Osteoblast (primary cell): ENCODE data around the gene VENTX. TPM values are rescaled to one million over a fixed set of nuclear protein-coding genes. Genes with fewer than 3 reads are reported as not detected.

Source experiments
- DNase-seq: peaks from one replicate; pipeline ENCODE4 v3.0.0; 2011; ENCODE audit warnings: low spot score, mixed read lengths; ENCODE audit not compliant: insufficient read length; ENCODE audit errors: missing footprints
- H2AFZ ChIP-seq: 2 replicates; pipeline ENCODE4 v1.6.0; 2011; ENCODE audit warnings: mild to moderate bottlenecking, low read length
- H3K27ac ChIP-seq: 2 replicates; pipeline ENCODE4 v1.5.1; 2011; ENCODE audit warnings: mild to moderate bottlenecking, low read depth, low read length, moderate library complexity
- H3K27me3 ChIP-seq: 2 replicates; pipeline ENCODE4 v1.6.0; 2012; ENCODE audit warnings: mild to moderate bottlenecking, control low read depth, inconsistent platforms, low read length, moderate library complexity; ENCODE audit not compliant: insufficient read depth
- H3K36me3 ChIP-seq: 2 replicates; pipeline ENCODE4 v1.5.1; 2011; ENCODE audit warnings: mild to moderate bottlenecking, low read length, control low read depth, moderate library complexity; ENCODE audit not compliant: insufficient read depth
- H3K4me1 ChIP-seq: 2 replicates; pipeline ENCODE4 v1.5.1; 2011; ENCODE audit warnings: mild to moderate bottlenecking, low read length, control low read depth, moderate library complexity; ENCODE audit not compliant: insufficient read depth
- H3K4me2 ChIP-seq: 2 replicates; pipeline ENCODE4 v1.6.0; 2011; ENCODE audit warnings: mild to moderate bottlenecking, low read length; ENCODE audit not compliant: insufficient read depth
- H3K4me3 ChIP-seq: fragments of 200-600 bp; sonication (generic); 3 replicates; pipeline ENCODE4 v1.5.1; 2012; ENCODE audit warnings: mild to moderate bottlenecking, low read length, inconsistent platforms; ENCODE audit not compliant: insufficient read depth
- H3K79me2 ChIP-seq: 2 replicates; pipeline ENCODE4 v1.6.0; 2012; ENCODE audit warnings: mild to moderate bottlenecking, low read length, control low read depth, inconsistent platforms; ENCODE audit not compliant: insufficient read depth
- H3K9me3 ChIP-seq: 2 replicates; pipeline ENCODE4 v1.5.1; 2011; ENCODE audit warnings: low read depth, low read length, control low read depth
- H4K20me1 ChIP-seq: 2 replicates; pipeline ENCODE4 v1.6.0; 2012; ENCODE audit warnings: mild to moderate bottlenecking, low read length, control low read depth; ENCODE audit not compliant: insufficient read depth
- total RNA-seq: library from RNA; depleted of rRNA; stranded (reverse); fragments of >200 nt; gene quantifications from 2 replicates; pipeline ENCODE4 v1.2.3, GENCODE V29; 2012
- TF ChIP-seq, protein P1 (sequence below): IDR thresholded peaks from 2 replicates; pipeline ENCODE4 v1.5.1; 2011; ENCODE audit warnings: mild to moderate bottlenecking, low read depth, low read length, moderate library complexity; ENCODE audit errors: extremely low read depth

The VENTX gene
- total RNA-seq, 1 donor, result not detected

DNA sequence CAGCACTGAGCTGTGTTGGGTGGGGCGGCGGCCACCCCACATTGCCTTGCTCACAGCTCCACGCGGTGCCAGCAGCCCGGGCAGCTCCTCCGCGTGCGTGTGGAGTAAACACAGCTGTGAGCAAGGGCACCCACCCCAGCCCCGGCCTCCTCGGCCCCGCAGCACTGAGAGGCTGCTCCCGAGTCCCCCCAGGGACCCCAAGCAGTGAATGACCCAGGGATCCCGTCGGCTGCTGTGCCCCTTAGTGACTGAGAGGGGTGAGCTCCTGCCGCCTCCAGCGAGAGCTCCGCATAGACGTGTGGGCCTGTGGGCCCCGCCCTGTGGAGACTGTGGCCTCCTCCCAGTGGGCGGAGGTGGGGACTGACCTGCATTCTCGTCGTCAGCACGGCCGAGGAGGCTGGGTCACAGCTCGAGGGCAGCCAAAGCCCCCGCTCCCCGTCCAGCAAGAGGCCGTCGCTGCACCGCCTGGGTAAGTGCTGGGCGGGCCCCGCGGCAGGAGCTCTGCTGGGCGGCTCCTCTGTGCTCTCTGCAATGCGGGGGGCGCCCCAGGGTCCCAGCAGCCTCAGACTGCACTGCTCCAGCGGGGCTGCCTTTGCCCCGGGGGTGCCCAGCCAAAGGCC is 37.6 kb upstream of the VENTX start:
- Histone ChIP-seq H3K79me2 (no peaks in the 10 kb centered on the region), H3K4me1 (no peaks in the 10 kb centered on the region), H3K27me3 (no peaks in the 10 kb centered on the region), H2AFZ (no peak overlapping the region), H3K4me3 (no peak overlapping the region), H3K4me2 (no peak overlapping the region), H3K9me3 (no peaks in the 10 kb centered on the region), H3K27ac (no peak overlapping the region), H4K20me1 (no peaks in the 10 kb centered on the region), H3K36me3 (no peaks in the 10 kb centered on the region)
- TF ChIP-seq, protein P1, sequence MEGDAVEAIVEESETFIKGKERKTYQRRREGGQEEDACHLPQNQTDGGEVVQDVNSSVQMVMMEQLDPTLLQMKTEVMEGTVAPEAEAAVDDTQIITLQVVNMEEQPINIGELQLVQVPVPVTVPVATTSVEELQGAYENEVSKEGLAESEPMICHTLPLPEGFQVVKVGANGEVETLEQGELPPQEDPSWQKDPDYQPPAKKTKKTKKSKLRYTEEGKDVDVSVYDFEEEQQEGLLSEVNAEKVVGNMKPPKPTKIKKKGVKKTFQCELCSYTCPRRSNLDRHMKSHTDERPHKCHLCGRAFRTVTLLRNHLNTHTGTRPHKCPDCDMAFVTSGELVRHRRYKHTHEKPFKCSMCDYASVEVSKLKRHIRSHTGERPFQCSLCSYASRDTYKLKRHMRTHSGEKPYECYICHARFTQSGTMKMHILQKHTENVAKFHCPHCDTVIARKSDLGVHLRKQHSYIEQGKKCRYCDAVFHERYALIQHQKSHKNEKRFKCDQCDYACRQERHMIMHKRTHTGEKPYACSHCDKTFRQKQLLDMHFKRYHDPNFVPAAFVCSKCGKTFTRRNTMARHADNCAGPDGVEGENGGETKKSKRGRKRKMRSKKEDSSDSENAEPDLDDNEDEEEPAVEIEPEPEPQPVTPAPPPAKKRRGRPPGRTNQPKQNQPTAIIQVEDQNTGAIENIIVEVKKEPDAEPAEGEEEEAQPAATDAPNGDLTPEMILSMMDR, result no peak
- no peak for DNase-seq

DNA sequence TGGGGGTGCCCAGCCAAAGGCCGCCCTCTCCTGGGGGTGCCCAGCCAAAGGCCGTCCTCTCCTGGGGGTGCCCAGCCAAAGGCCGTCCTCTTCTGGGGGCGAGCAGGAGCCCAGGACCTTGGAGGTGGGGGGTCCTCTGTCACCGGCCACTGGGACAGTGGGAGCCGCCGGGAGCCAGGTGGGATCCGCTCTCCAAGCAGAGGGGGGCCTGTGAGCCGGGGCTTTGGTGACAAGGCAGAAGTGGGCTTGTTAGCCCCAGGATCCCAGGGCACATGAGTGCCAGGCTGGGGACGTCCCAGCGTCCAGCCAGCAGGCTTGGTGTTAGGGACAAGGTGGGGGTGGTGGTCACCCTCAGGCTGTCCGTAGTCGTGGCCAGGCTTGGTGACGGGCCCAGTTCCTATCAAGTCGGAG is 37.0 kb upstream of the VENTX start:
- Histone ChIP-seq H2AFZ (no peak overlapping the region), H3K27me3 (no peaks in the 10 kb centered on the region), H3K27ac (no peak overlapping the region), H3K4me1 (no peaks in the 10 kb centered on the region), H3K4me3 (no peak overlapping the region), H4K20me1 (no peaks in the 10 kb centered on the region), H3K79me2 (no peaks in the 10 kb centered on the region), H3K4me2 (no peak overlapping the region), H3K9me3 (no peaks in the 10 kb centered on the region), H3K36me3 (no peaks in the 10 kb centered on the region)
- no peak for DNase-seq
- TF ChIP-seq, protein P1, result no peak

DNA sequence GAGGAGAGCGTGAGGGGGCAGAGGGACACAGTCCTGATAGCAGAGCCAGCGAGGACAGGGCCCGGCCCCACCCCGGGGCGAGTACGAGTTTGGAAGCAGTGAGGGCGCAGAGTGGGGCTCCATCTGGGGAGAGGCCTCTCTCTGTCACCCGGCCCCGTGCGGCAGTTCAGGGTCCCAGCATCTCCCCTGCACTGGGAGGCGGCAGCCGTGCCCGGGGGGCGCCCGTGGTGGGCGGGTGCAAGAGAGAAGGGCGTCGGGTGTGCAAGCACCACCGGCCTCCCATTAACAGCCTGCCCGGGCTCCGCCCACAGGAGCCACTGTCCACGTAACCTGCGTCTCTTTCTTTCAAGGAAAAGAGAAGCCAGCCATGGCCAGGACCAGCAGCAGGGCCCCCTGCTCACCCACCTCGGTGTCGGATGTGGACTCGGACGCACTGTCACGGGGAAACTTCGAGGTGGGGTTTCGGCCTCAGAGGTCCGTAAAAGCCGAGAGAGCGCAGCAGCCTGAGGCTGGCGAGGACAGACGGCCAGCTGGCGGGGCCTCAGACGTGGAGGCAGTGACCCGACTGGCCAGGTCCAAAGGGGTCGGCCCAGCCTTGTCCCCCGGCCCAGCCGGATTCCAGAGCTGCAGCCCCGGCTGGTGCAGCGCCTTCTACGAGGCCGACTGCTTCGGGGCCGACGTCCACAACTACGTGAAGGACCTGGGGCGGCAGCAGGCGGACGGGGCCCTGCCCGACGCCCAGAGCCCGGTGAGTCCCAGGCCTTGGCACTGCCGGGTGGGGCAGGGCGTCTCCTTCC is 36.3 kb upstream of the VENTX start:
- no peak overlapping the region for H2AFZ ChIP-seq
- H3K79me2 ChIP-seq, result no peaks in the 10 kb centered on the region
- H3K27ac ChIP-seq, result no peak overlapping the region
- no peak overlapping the region for H3K4me2 ChIP-seq
- H4K20me1 ChIP-seq, result no peaks in the 10 kb centered on the region
- H3K4me3 ChIP-seq, result no peak overlapping the region
- TF ChIP-seq, protein P1, result no peak
- DNase-seq, result no peak
- no peaks in the 10 kb centered on the region for H3K27me3 ChIP-seq
- no peaks in the 10 kb centered on the region for H3K9me3 ChIP-seq
- H3K36me3 ChIP-seq, result no peaks in the 10 kb centered on the region
- H3K4me1 ChIP-seq, result no peaks in the 10 kb centered on the region

DNA sequence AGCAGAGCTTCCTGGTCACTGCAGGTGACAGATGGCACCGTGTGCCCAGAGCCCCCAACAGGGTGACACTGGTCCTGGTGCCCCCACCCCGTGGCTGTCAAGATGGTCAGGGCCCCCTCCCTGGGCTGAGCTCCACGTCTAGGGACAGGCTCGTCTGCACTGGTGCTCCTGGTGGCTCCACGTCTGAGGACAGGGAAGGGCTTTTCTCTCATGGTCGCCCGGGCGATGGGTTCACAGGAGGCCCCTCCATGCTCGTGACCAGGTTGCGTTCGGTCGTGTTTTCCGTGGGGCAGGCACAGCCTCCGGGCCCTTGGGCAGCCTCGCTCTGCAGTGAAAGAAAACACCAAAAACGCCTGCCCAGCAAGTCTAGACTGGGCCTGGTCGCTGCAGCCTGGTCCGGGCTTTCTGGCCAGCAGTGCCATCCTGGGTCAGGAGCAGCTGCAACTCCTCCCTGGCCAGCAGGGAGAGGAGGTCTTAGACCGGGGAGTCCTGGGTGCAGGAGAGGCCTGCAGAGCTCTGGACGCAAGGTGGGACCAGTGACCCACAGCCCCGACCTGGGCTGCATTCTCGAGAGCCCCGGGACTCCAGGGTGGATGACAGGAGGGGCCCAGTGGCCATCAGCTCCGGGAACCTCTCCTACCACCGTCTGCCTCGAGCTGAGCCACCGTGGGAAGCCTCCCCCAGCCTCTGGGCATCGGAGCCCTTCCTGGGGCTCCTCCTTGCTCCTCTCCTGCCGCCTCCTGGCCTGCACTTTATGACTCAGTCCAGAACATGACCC is 35.5 kb upstream of the VENTX start:
- H2AFZ ChIP-seq, result no peak overlapping the region
- no peaks in the 10 kb centered on the region for H3K9me3 ChIP-seq
- no peaks in the 10 kb centered on the region for H3K79me2 ChIP-seq

More for the DNA sequence above, 35.5 kb upstream of the VENTX start:
- no peak for DNase-seq
- H3K4me1 ChIP-seq, result no peaks in the 10 kb centered on the region
- H3K4me2 ChIP-seq, result no peak overlapping the region
- H3K27ac ChIP-seq, result no peak overlapping the region
- no peaks in the 10 kb centered on the region for H3K27me3 ChIP-seq
- H3K4me3 ChIP-seq, result no peak overlapping the region
- no peaks in the 10 kb centered on the region for H3K36me3 ChIP-seq
- TF ChIP-seq, protein P1, result no peak
- no peaks in the 10 kb centered on the region for H4K20me1 ChIP-seq
